ENCODE results near the gene PNMA1.

The PNMA1 gene

GRCh38 chr14:73736842-73737241 lies 22.7 kb upstream of the PNMA1 start:
- TF ChIP-seq GATA2 (IDR thresholded peaks at IDR 0.05; ENCODE audit: low read depth, low read length) (no peak), GATA3 (IDR thresholded peaks at IDR 0.05; ENCODE audit: low read depth, low read length) (no peak)

DNA sequence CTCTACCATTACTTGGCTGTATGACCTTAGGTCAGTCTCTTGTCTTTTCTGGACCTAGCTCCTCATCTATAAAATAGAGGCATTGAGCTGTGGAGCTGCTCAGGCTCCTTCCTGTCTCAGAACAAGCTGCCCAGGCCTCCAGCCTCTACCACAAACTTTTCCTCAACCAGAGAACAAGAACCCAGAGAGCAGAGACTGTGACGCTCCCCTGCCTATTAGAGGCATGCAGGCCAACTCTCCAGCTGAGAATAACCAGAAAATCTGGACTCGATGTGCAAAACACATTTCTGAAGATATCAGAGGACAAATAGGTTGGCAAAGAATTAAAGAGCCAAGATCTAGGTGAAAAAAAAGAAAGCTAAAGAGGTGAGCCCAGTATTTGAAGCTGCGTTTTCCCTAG lies 17.8 kb upstream of the PNMA1 start:
- TF ChIP-seq GATA3 (IDR thresholded peaks at IDR 0.05; ENCODE audit: low read depth, low read length), result no peak

- TF ChIP-seq GATA3 (IDR thresholded peaks at IDR 0.05; ENCODE audit: low read depth, low read length), result no peak
Observed at GRCh38 chr14:73731111-73731510, 16.9 kb upstream of the PNMA1 start.

DNA sequence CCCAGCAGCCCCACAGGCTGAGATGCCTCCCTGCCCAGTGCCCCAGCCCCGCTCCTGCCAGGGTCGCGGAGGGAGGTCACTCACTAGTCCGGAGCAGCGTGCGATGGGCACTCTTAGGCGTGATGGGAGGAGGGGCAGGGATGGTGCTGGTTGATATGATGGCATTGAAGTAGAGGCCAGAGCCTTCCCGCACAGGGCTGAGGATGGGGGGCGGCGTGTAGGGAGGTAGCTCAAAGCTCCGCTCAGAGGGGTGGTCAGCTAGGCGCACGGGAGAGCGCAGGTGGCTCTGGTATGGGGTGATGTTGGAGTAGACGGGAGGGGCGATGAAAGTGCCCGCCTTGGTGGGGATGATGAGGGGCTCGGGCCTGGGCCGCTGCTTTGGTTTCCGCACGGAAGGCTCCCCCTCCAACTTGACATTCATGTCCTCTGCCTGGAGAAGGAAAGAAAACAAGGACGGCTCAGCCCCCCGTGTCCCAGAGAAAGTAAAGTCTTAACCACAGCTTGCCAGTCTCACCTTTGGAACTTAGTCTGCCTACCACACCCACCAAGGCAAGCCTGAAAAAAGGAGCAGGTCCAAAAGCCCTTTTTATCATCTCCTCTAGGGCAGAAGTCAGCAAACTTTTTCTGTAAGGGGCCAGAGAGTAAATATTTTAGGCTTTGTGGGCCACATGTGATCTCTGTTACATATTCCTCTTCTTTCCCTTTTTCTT lies 15.5 kb upstream of the PNMA1 start:
- no peak for TF ChIP-seq GATA2 (IDR thresholded peaks at IDR 0.05; ENCODE audit: low read depth, low read length)
- TF ChIP-seq GATA3 (IDR thresholded peaks at IDR 0.05; ENCODE audit: low read depth, low read length), result no peak

DNA sequence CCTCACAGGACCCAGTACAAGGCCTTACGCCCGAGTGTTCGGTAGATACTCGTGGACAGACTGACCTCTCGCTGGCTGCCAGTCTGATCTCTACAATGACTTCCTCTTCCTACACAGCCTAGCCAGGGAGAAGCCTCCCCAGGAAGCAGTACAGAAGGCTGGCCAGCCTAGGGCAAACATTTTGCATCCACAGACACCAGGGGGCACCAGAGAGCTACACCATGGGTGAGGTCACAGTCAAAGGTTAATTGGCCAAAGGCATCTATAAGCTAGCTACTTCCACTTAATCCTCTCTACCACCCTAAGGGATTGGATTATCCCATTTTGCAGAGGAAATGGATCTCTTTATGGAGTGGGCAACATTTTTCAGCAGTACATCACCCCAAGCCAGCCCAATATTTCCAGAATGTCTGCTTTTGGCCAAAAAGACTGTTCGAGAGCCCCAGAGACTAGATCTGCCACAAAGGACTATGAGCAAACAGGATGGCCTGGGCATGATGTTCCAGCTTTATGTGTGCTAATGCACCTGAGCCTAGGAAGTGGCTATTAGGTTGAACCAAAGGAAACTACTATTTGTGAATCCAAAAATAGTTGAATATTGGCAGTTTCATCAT lies 14.6 kb upstream of the PNMA1 start:
- no peak for TF ChIP-seq GATA2 (IDR thresholded peaks at IDR 0.05; ENCODE audit: low read depth, low read length)
- no peak for TF ChIP-seq GATA3 (IDR thresholded peaks at IDR 0.05; ENCODE audit: low read depth, low read length)

DNA sequence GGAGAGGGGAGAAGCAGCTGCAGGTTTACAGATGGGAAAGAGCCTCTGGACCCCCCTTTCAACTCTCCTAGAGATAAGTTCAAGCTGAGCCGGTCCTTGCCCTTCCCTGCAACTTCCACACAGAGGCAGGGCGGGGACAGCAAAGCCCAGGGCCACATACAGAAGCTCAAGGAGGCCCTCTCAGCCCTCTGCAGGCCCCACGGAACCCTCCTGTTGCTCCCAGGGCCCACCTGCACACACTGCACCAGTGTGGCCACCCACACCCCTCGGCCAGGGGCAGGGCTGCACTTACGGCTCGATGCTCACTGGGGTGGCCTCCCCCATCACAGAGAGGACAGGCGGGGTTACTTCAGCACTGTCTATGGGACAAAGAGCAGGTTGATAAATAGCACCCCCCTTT lies 13.0 kb upstream of the PNMA1 start:
- no peak for TF ChIP-seq GATA3 (IDR thresholded peaks at IDR 0.05; ENCODE audit: low read depth, low read length)
- no peak for TF ChIP-seq GATA2 (IDR thresholded peaks at IDR 0.05; ENCODE audit: low read depth, low read length)

- no peak for TF ChIP-seq GATA3 (IDR thresholded peaks at IDR 0.05; ENCODE audit: low read depth, low read length)
- no peak for TF ChIP-seq GATA2 (IDR thresholded peaks at IDR 0.05; ENCODE audit: low read depth, low read length)
Observed at GRCh38 chr14:73726025-73726961, 12.1 kb upstream of the PNMA1 start.

- TF ChIP-seq GATA2 (IDR thresholded peaks at IDR 0.05; ENCODE audit: low read depth, low read length), result no peak
- no peak for TF ChIP-seq GATA3 (IDR thresholded peaks at IDR 0.05; ENCODE audit: low read depth, low read length)
Observed at GRCh38 chr14:73725116-73726024, 11.2 kb upstream of the PNMA1 start.

DNA sequence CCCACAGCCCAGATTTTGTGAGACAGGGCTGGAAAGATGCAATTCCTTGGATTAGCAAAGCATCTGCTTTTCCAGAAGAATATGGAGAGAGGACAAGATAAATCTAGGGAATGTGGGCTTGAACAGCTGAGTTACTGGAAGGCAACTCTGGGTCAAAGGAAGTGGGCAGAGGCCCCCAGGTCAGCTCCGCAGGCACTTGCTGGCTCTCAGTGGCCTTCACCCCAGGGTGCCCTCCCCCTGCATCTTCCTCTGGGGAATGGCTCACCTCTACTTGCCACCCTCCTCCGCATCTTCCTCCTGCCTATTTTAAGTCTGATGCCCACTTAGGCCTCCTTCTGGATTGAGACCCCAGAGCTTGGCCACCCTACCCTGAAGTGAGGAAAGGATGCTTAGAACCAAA lies 10.5 kb upstream of the PNMA1 start:
- TF ChIP-seq GATA2 (IDR thresholded peaks at IDR 0.05; ENCODE audit: low read depth, low read length) (no peak), GATA3 (IDR thresholded peaks at IDR 0.05; ENCODE audit: low read depth, low read length) (no peak)

GRCh38 chr14:73723797-73724661 lies 9.8 kb upstream of the PNMA1 start:
- no peak for TF ChIP-seq GATA3 (IDR thresholded peaks at IDR 0.05; ENCODE audit: low read depth, low read length)
- no peak for TF ChIP-seq GATA2 (IDR thresholded peaks at IDR 0.05; ENCODE audit: low read depth, low read length)

- TF ChIP-seq GATA3 (IDR thresholded peaks at IDR 0.05; ENCODE audit: low read depth, low read length) (no peak), GATA2 (IDR thresholded peaks at IDR 0.05; ENCODE audit: low read depth, low read length) (no peak)
Observed at GRCh38 chr14:73723406-73723796, 9.2 kb upstream of the PNMA1 start.

DNA sequence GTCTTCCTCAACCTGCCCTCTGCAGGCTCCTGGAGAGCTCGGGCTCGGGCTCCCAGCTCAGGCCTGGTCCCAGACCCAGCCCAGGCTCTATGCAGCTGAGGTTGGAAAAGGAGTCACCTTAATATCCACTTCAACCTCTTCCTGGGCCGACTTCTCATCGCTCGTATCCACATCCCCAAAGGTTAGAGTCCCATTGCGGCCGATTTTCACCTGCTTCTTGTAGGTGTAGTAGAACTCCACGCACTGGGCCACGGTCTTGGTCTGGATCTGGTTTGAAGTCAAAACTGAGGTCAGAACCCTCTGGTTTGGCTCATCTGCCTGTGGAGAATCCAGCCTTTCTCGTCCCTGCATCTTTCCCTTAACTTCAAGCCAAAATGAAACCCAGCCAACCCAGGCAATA lies 8.4 kb upstream of the PNMA1 start:
- TF ChIP-seq GATA3 (IDR thresholded peaks at IDR 0.05; ENCODE audit: low read depth, low read length) (no peak), GATA2 (IDR thresholded peaks at IDR 0.05; ENCODE audit: low read depth, low read length) (no peak)
